Large intestine (tissue), 3 donors: ENCODE data around the gene PRAC2. TPM values are rescaled to one million over a fixed set of nuclear protein-coding genes. Genes with fewer than 3 reads are reported as not detected.

Experiments
- DNase-seq, 2 donors: peaks; one replicate each; pipeline versions ENCODE4 v3.0.0 to v3.0.0-alpha.2; 2013
- H3K27ac ChIP-seq: one replicate; pipeline ENCODE4 v1.5.1; 2013; ENCODE audit warnings: low read length
- H3K27me3 ChIP-seq: 2 replicates; pipeline ENCODE4 v1.6.1; 2013; ENCODE audit warnings: low read length; ENCODE audit not compliant: control insufficient read depth, insufficient read depth
- H3K36me3 ChIP-seq: 2 replicates; pipeline ENCODE4 v1.6.1; 2013; ENCODE audit warnings: low read length; ENCODE audit not compliant: control insufficient read depth, insufficient read depth
- H3K4me1 ChIP-seq: one replicate; pipeline ENCODE4 v1.6.1; 2013; ENCODE audit warnings: low read length; ENCODE audit not compliant: control insufficient read depth, insufficient read depth
- H3K4me3 ChIP-seq: one replicate; pipeline ENCODE4 v1.5.1; 2013; ENCODE audit warnings: low read length
- H3K9me3 ChIP-seq: one replicate; pipeline ENCODE4 v1.6.1; 2013; ENCODE audit warnings: mild to moderate bottlenecking, low read depth, low read length, moderate library complexity; ENCODE audit not compliant: control insufficient read depth
- WGBS: methylation state at CpG from one replicate; pipeline ENCODE4 v1.1.5; 2013; ENCODE audit warnings: low lambda C conversion rate; ENCODE audit not compliant: insufficient coverage; 5-methylcytosine and 5-hydroxymethylcytosine counted together
- polyA plus RNA-seq: library from polyadenylated mRNA; unstranded; fragments of 120-200 nt; gene quantifications from one replicate; pipeline ENCODE4 v1.2.1, GENCODE V29; 2013

PRAC2 gene
- polyA plus RNA-seq, 1 donor = not detected

GRCh38 chr17:48727415-48728175, 4.6 kb downstream of the PRAC2 start:
- WGBS = 42% methylated on average over 2 of the region's 9 CpGs
- peaks cover 26% of the 10 kb centered on the region for H3K4me1 ChIP-seq

GRCh38 chr17:48728232-48729231, 5.5 kb downstream of the PRAC2 start, which contains the start of gene HOXB13:
HOXB13 (minus strand) TSS chr17:48728750; CDS start chr17:48728593, 157 bp downstream.
- Histone ChIP-seq H3K9me3 (peaks cover 17% of the 10 kb centered on the region), H3K4me1 (peaks cover 31% of the 10 kb centered on the region), H3K27me3 (peaks cover 100% of the 10 kb centered on the region), H3K36me3 (no peaks in the 10 kb centered on the region), H3K4me3 (peak within 1 kb of the TSS; percentile 15), H3K27ac (no peak within 1 kb of the TSS)
- DNase-seq = no peak
- 30% methylated on average over 2 of the region's 55 CpGs for WGBS

More at GRCh38 chr17:48727415-48728175, 4.6 kb downstream of the PRAC2 start:
- no peak overlapping the region for H3K27ac ChIP-seq
- H3K4me3 ChIP-seq = no peak overlapping the region
- no peaks in the 10 kb centered on the region for H3K36me3 ChIP-seq
- H3K9me3 ChIP-seq = peaks cover 11% of the 10 kb centered on the region
- no peak for DNase-seq
- H3K27me3 ChIP-seq = peaks cover 100% of the 10 kb centered on the region

- Histone ChIP-seq H3K9me3 (peaks cover 20% of the 10 kb centered on the region), H3K27ac (no peak overlapping the region), H3K27me3 (peaks cover 100% of the 10 kb centered on the region), H3K36me3 (no peaks in the 10 kb centered on the region), H3K4me1 (peaks cover 28% of the 10 kb centered on the region), H3K4me3 (no peak overlapping the region)
- 30% methylated on average over 2 of the region's 19 CpGs for WGBS
- DNase-seq = no peak
Measured at GRCh38 chr17:48729335-48730239, 6.6 kb downstream of the PRAC2 start.

GRCh38 chr17:48730240-48730550, 7.2 kb downstream of the PRAC2 start:
- no peak for DNase-seq
- Histone ChIP-seq H3K4me1 (peaks cover 22% of the 10 kb centered on the region), H3K27ac (no peak overlapping the region), H3K27me3 (peaks cover 100% of the 10 kb centered on the region), H3K9me3 (peaks cover 20% of the 10 kb centered on the region), H3K4me3 (no peak overlapping the region), H3K36me3 (no peaks in the 10 kb centered on the region)
- no CpG with 5 or more reads among the region's 3 CpGs for WGBS

GRCh38 chr17:48731355-48731754, 8.4 kb downstream of the PRAC2 start:
- Histone ChIP-seq H3K4me1 (peaks cover 20% of the 10 kb centered on the region), H3K4me3 (no peak overlapping the region), H3K27ac (no peak overlapping the region), H3K27me3 (peaks cover 100% of the 10 kb centered on the region), H3K9me3 (peaks cover 20% of the 10 kb centered on the region), H3K36me3 (no peaks in the 10 kb centered on the region)
- no peak for DNase-seq

GRCh38 chr17:48732688-48733629, 10.0 kb downstream of the PRAC2 start:
- no CpG with 5 or more reads among the region's 50 CpGs for WGBS
- Histone ChIP-seq H3K27me3 (peaks cover 100% of the 10 kb centered on the region), H3K27ac (no peak overlapping the region), H3K4me1 (peaks cover 20% of the 10 kb centered on the region), H3K4me3 (no peak overlapping the region), H3K9me3 (peaks cover 16% of the 10 kb centered on the region), H3K36me3 (no peaks in the 10 kb centered on the region)
- DNase-seq = no peak

- Histone ChIP-seq H3K27me3 (peaks cover 100% of the 10 kb centered on the region), H3K27ac (no peak overlapping the region), H3K4me3 (no peak overlapping the region), H3K36me3 (no peaks in the 10 kb centered on the region), H3K4me1 (peaks cover 14% of the 10 kb centered on the region), H3K9me3 (peaks cover 9% of the 10 kb centered on the region)
- DNase-seq = no peak
- 11% methylated on average over 9 of the region's 22 CpGs for WGBS
Measured at GRCh38 chr17:48733632-48734328, 10.8 kb downstream of the PRAC2 start.

- Histone ChIP-seq H3K27me3 (peaks cover 100% of the 10 kb centered on the region), H3K4me3 (no peak overlapping the region)
- WGBS = no CpG with 5 or more reads among the region's 14 CpGs
Measured at GRCh38 chr17:48734333-48735061, 11.5 kb downstream of the PRAC2 start.

More at GRCh38 chr17:48734333-48735061, 11.5 kb downstream of the PRAC2 start:
- Histone ChIP-seq H3K36me3 (no peaks in the 10 kb centered on the region), H3K9me3 (peaks cover 8% of the 10 kb centered on the region), H3K27ac (no peak overlapping the region), H3K4me1 (peaks cover 8% of the 10 kb centered on the region)
- no peak for DNase-seq
